Keratinocyte (primary cell): ENCODE data around the gene SCRT2.

Experiments used
- EZH2 ChIP-seq: IDR thresholded peaks from one replicate; pipeline ENCODE4 v1.6.1; 2012; ENCODE audit warnings: inconsistent platforms, mild to moderate bottlenecking, low read length, moderate library complexity
- TF ChIP-seq, protein P1 (sequence below), 3 experiments: IDR thresholded peaks in 1 of 3; conservative IDR thresholded peaks in 1 of 3; optimal IDR thresholded peaks in 1 of 3; 2 replicates in 2 of 3; 3 replicates in 1 of 3; pipeline versions ENCODE3 to v1.5.1; 2011; ENCODE audit warnings: low read length in 3 of 3, mild to moderate bottlenecking in 3 of 3, moderate library complexity in 2 of 3, control low read depth in 1 of 3, inconsistent platforms in 1 of 3; ENCODE audit not compliant: insufficient read depth in 2 of 3; ENCODE audit errors: extremely low read depth in 1 of 3

DNA sequence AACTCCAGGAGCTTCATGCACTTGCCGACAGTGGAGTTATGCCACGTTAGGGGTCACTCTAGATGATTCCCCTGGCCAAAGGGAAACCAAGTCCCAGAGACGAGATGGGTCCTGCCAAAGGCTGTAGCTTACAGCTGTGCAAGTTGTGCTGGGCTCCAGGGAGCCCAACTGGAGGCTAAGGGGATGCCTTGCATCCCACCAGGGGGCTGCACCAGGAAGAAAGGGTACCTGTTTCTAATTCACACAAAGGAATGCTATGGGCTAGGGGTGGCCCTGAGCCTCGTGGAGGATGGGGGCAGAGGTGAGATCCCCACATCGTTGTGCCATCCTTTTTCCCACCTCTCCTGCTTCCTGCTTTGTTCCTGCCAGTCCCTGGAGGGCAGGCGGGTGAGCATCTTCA is 23.7 kb upstream of the SCRT2 start:
- TF ChIP-seq, protein P1, sequence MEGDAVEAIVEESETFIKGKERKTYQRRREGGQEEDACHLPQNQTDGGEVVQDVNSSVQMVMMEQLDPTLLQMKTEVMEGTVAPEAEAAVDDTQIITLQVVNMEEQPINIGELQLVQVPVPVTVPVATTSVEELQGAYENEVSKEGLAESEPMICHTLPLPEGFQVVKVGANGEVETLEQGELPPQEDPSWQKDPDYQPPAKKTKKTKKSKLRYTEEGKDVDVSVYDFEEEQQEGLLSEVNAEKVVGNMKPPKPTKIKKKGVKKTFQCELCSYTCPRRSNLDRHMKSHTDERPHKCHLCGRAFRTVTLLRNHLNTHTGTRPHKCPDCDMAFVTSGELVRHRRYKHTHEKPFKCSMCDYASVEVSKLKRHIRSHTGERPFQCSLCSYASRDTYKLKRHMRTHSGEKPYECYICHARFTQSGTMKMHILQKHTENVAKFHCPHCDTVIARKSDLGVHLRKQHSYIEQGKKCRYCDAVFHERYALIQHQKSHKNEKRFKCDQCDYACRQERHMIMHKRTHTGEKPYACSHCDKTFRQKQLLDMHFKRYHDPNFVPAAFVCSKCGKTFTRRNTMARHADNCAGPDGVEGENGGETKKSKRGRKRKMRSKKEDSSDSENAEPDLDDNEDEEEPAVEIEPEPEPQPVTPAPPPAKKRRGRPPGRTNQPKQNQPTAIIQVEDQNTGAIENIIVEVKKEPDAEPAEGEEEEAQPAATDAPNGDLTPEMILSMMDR (optimal IDR thresholded peaks at IDR 0.05 in 1 of 3, IDR thresholded peaks at IDR 0.05 in 1 of 3, conservative IDR thresholded peaks at IDR 0.05 in 1 of 3; ENCODE audit: extremely low read depth in 1 of 3, insufficient read depth in 2 of 3, low read length in 3 of 3), result no peak
- TF ChIP-seq EZH2, result no peak
